H1 (cell line): ENCODE measurements around the gene STRA8. TPM values are rescaled to one million over a fixed set of nuclear protein-coding genes. Genes with fewer than 3 reads are reported as not detected.

Source experiments
- CTCF ChIA-PET: fragments of 300-600 bp; sonication (Branson Sonifier 250); formaldehyde crosslinking; loops from one replicate; lab custom pipeline; 2021; ENCODE audit not compliant: partially characterized antibody; lab: Charles Lee
- POLR2A ChIA-PET: fragments of 300-600 bp; sonication (Branson Sonifier 250); formaldehyde crosslinking; loops from one replicate; lab custom pipeline; 2021; ENCODE audit warnings: inconsistent platforms; ENCODE audit not compliant: partially characterized antibody; lab: Charles Lee
- DNase-seq, 2 experiments: peaks; one replicate each; pipeline versions ENCODE4 v3.0.0 to v3.0.0-alpha.2; 2010 to 2022; ENCODE audit warnings: low spot score in 2 of 2, low read depth in 1 of 2, mixed read lengths in 1 of 2
- FAIRE-seq: peaks from 2 replicates; lab custom pipeline; 2011; peaks lifted over from hg19 to GRCh38; lab: Jason Lieb, UNC
- H2AFZ ChIP-seq: 2 replicates; pipeline ENCODE4 v1.8.1; 2012; ENCODE audit warnings: low read length, inconsistent platforms
- H2AK5ac ChIP-seq: 2 replicates; pipeline ENCODE4 v1.6.1; 2013; ENCODE audit warnings: low read depth, low read length
- H2BK120ac ChIP-seq: replicated peaks from 2 replicates; pipeline ENCODE3; 2013; ENCODE audit warnings: low read depth, low read length, inconsistent platforms
- H2BK12ac ChIP-seq: 2 replicates; pipeline ENCODE4 v1.6.1; 2013; ENCODE audit warnings: low read depth, low read length
- H2BK15ac ChIP-seq: 2 replicates; pipeline ENCODE4 v1.6.1; 2013; ENCODE audit warnings: low read length
- H2BK20ac ChIP-seq: 2 replicates; pipeline ENCODE4 v1.6.1; 2013; ENCODE audit warnings: low read length
- H2BK5ac ChIP-seq: 2 replicates; pipeline ENCODE4 v1.6.1; 2013; ENCODE audit warnings: low read depth, low read length
- H3K14ac ChIP-seq: 2 replicates; pipeline ENCODE4 v1.6.1; 2013; ENCODE audit warnings: inconsistent platforms; ENCODE audit not compliant: insufficient read length
- H3K18ac ChIP-seq: 2 replicates; pipeline ENCODE4 v1.6.1; 2013; ENCODE audit warnings: low read length; ENCODE audit errors: extremely low read depth
- H3K23ac ChIP-seq: 2 replicates; pipeline ENCODE4 v1.6.1; 2013; ENCODE audit warnings: inconsistent platforms; ENCODE audit not compliant: insufficient read length
- H3K23me2 ChIP-seq: 2 replicates; pipeline ENCODE4 v1.6.1; 2013; ENCODE audit warnings: low read depth, low read length
- H3K27ac ChIP-seq: 2 replicates; pipeline ENCODE4 v1.6.1; 2011; ENCODE audit warnings: low read depth, low read length, inconsistent platforms
- H3K27me3 ChIP-seq, 4 experiments: replicated peaks in 1 of 4; 1 replicate in 1 of 4; 2 replicates in 3 of 4; pipeline versions ENCODE4 v1.6.1 to v1.8.1; 2011 to 2013; ENCODE audit warnings: low read length in 3 of 4, mild to moderate bottlenecking in 3 of 4, inconsistent platforms in 2 of 4, mixed read lengths in 2 of 4, moderate library complexity in 1 of 4; ENCODE audit not compliant: control insufficient read depth in 3 of 4, insufficient read depth in 3 of 4; ENCODE audit errors: extremely low read depth in 1 of 4
- H3K36me3 ChIP-seq, 4 experiments: 2 replicates each; pipeline versions ENCODE4 v1.6.1 to v1.8.1; 2011 to 2013; ENCODE audit warnings: mild to moderate bottlenecking in 4 of 4, low read length in 3 of 4, moderate library complexity in 2 of 4, control low read depth in 1 of 4, inconsistent platforms in 1 of 4; ENCODE audit not compliant: insufficient read depth in 4 of 4, control insufficient read depth in 2 of 4
- H3K4ac ChIP-seq: replicated peaks from 2 replicates; pipeline ENCODE3; 2013; ENCODE audit warnings: low read length, low read depth, mixed read lengths, inconsistent platforms; ENCODE audit not compliant: insufficient read length
- H3K4me1 ChIP-seq, 4 experiments: replicated peaks in 1 of 4; 1 replicate in 1 of 4; 2 replicates in 3 of 4; pipeline versions ENCODE4 v1.6.1 to v1.8.1; 2011 to 2013; ENCODE audit warnings: low read length in 3 of 4, inconsistent platforms in 2 of 4, mixed read lengths in 1 of 4; ENCODE audit not compliant: insufficient read depth in 4 of 4, control insufficient read depth in 3 of 4
- H3K4me2 ChIP-seq, 2 experiments: 2 replicates each; pipeline versions ENCODE4 v1.6.1 to v1.8.1; 2011 to 2013; ENCODE audit warnings: low read depth in 2 of 2, low read length in 2 of 2, control low read depth in 1 of 2, inconsistent platforms in 1 of 2, mild to moderate bottlenecking in 1 of 2; ENCODE audit not compliant: insufficient read depth in 1 of 2
- H3K4me3 ChIP-seq, 4 experiments: fragments of 200-600, 300-600 bp in 1 of 4; sonication (generic), shearing (Covaris generic), sonication (Bioruptor Twin) in 1 of 4; 2 replicates each; pipeline versions ENCODE4 v1.5.1 to v1.8.1; 2011 to 2016; ENCODE audit warnings: low read length in 4 of 4, low read depth in 3 of 4, control low read depth in 2 of 4, inconsistent platforms in 2 of 4, mild to moderate bottlenecking in 2 of 4, mixed read lengths in 1 of 4, moderate library complexity in 1 of 4; ENCODE audit not compliant: insufficient read depth in 2 of 4; ENCODE audit errors: extremely low read depth in 1 of 4
- H3K56ac ChIP-seq: replicated peaks from 2 replicates; pipeline ENCODE3; 2013; ENCODE audit warnings: low read depth, mild to moderate bottlenecking, mixed read lengths, low read length, inconsistent platforms; ENCODE audit not compliant: insufficient read length
- H3K79me1 ChIP-seq: 2 replicates; pipeline ENCODE4 v1.6.1; 2013; ENCODE audit warnings: low read depth, low read length, control low read depth
- H3K79me2 ChIP-seq, 2 experiments: 2 replicates each; pipeline versions ENCODE4 v1.6.1 to v1.8.1; 2012 to 2013; ENCODE audit warnings: low read length in 2 of 2, mild to moderate bottlenecking in 2 of 2, inconsistent platforms in 1 of 2; ENCODE audit not compliant: insufficient read depth in 2 of 2, control insufficient read depth in 1 of 2
- H3K9ac ChIP-seq, 4 experiments: replicated peaks in 1 of 4; 1 replicate in 1 of 4; 2 replicates in 3 of 4; pipeline versions ENCODE4 v1.6.1 to v1.8.1; 2011 to 2013; ENCODE audit warnings: low read depth in 3 of 4, low read length in 3 of 4, control low read depth in 2 of 4, mild to moderate bottlenecking in 2 of 4, moderate library complexity in 2 of 4, inconsistent platforms in 1 of 4; ENCODE audit errors: extremely low read depth in 1 of 4
- H3K9me3 ChIP-seq, 2 experiments: 2 replicates each; pipeline versions ENCODE4 v1.6.1 to v1.8.1; 2012 to 2013; ENCODE audit warnings: mild to moderate bottlenecking in 2 of 2, moderate library complexity in 2 of 2, control low read depth in 1 of 2, inconsistent platforms in 1 of 2, low read depth in 1 of 2, low read length in 1 of 2, mixed read lengths in 1 of 2; ENCODE audit not compliant: insufficient read depth in 2 of 2
- H4K20me1 ChIP-seq, 2 experiments: replicated peaks in 1 of 2; 2 replicates each; pipeline versions ENCODE3 to v1.8.1; 2011 to 2013; ENCODE audit warnings: inconsistent platforms in 2 of 2, low read length in 2 of 2, mild to moderate bottlenecking in 1 of 2; ENCODE audit not compliant: insufficient read depth in 2 of 2, control insufficient read depth in 1 of 2
- H4K5ac ChIP-seq: 2 replicates; pipeline ENCODE4 v1.6.1; 2013; ENCODE audit warnings: low read length, low read depth, mixed read lengths, inconsistent platforms; ENCODE audit not compliant: insufficient read length
- H4K8ac ChIP-seq: 2 replicates; pipeline ENCODE4 v1.8.0; 2013; ENCODE audit warnings: mild to moderate bottlenecking, moderate library complexity, low read length, inconsistent platforms; ENCODE audit not compliant: insufficient read depth; ENCODE audit errors: extremely low read depth
- H4K91ac ChIP-seq: replicated peaks from 2 replicates; pipeline ENCODE3; 2013; ENCODE audit warnings: low read length, mixed read lengths, inconsistent platforms; ENCODE audit not compliant: insufficient read length
- BACH1 ChIP-seq: IDR thresholded peaks from 2 replicates; pipeline ENCODE4 v1.6.1; 2012; ENCODE audit warnings: low read length, improper control_type of control experiment
- BRCA1 ChIP-seq: IDR thresholded peaks from 2 replicates; pipeline ENCODE4 v1.6.1; 2012; ENCODE audit warnings: low read depth, low read length, improper control_type of control experiment
- CBX5 ChIP-seq: fragments of 300-800, 300-1000 bp; sonication (generic); IDR thresholded peaks from 2 replicates; pipeline ENCODE4 v1.7.1; 2016; ENCODE audit warnings: antibody characterized with exemption, low read length, low read depth
- CHD1 ChIP-seq: IDR thresholded peaks from 2 replicates; pipeline ENCODE4 v1.6.1; 2012; ENCODE audit warnings: low read depth, low read length, improper control_type of control experiment
- EGR1 ChIP-seq: IDR thresholded peaks from 2 replicates; pipeline ENCODE4 v1.6.1; 2011; ENCODE audit warnings: low read depth, low read length, borderline replicate concordance
- GABPA ChIP-seq: IDR thresholded peaks from 2 replicates; pipeline ENCODE4 v1.6.1; 2011; ENCODE audit warnings: mild to moderate bottlenecking, low read length, moderate library complexity, borderline replicate concordance; ENCODE audit not compliant: insufficient read depth
- KDM4A ChIP-seq: IDR thresholded peaks from one replicate; pipeline ENCODE4 v1.7.1; 2012; ENCODE audit warnings: low read depth, mild to moderate bottlenecking, moderate library complexity, low read length, inconsistent platforms; ENCODE audit not compliant: severe bottlenecking
- KDM5A ChIP-seq: fragments of 200-600 bp; IDR thresholded peaks from 2 replicates; pipeline ENCODE4 v1.7.1; 2012; ENCODE audit warnings: mild to moderate bottlenecking, low read length, inconsistent platforms, mixed read lengths
- NANOG ChIP-seq: IDR thresholded peaks from 2 replicates; pipeline ENCODE4 v1.6.1; 2011; ENCODE audit warnings: low read length, low read depth, mild to moderate bottlenecking, inconsistent platforms; ENCODE audit not compliant: insufficient read depth, poor library complexity, severe bottlenecking
- SIX5 ChIP-seq: IDR thresholded peaks from 2 replicates; pipeline ENCODE4 v1.6.1; 2011; ENCODE audit warnings: mild to moderate bottlenecking, low read depth, low read length
- TBP ChIP-seq: IDR thresholded peaks from 2 replicates; pipeline ENCODE4 v1.6.1; 2011; ENCODE audit warnings: low read depth, low read length, improper control_type of control experiment
- YY1 ChIP-seq: IDR thresholded peaks from 2 replicates; pipeline ENCODE4 v1.6.1; 2011; ENCODE audit warnings: low read depth, mild to moderate bottlenecking, low read length
- ZNF274 ChIP-seq: IDR thresholded peaks from 2 replicates; pipeline ENCODE4 v1.7.0; 2012; ENCODE audit warnings: low read length, borderline replicate concordance; ENCODE audit errors: extremely low read depth
- WGBS, 2 experiments: shearing (Covaris generic) in 1 of 2; methylation state at CpG; one replicate each; pipeline versions ENCODE4 v1.1.6 to v1.1.7; 2013 to 2015; ENCODE audit warnings: low lambda C conversion rate in 2 of 2, mixed read lengths in 2 of 2, inconsistent platforms in 1 of 2, low coverage in 1 of 2, missing lambda C conversion rate in 1 of 2; ENCODE audit not compliant: insufficient replicate concordance in 2 of 2, insufficient coverage in 1 of 2, insufficient read length in 1 of 2; ENCODE audit errors: extremely low coverage in 1 of 2, missing lambda C conversion rate in 1 of 2; 5-methylcytosine and 5-hydroxymethylcytosine counted together
- polyA plus RNA-seq, 7 experiments: library from polyadenylated mRNA; depleted of rRNA in 3 of 7; stranded (reverse) in 5 of 7; unstranded in 2 of 7; fragments of >200 nt in 5 of 7; fragments of 200-250 nt in 2 of 7; gene quantifications; 1 replicate in 5 of 7; 2 replicates in 1 of 7; 4 replicates in 1 of 7; pipeline versions ENCODE4 v1.2.1 to v1.2.3, GENCODE V29; 2011 to 2013; ENCODE audit warnings: missing spikeins in 2 of 7, mixed read lengths in 2 of 7
- total RNA-seq: library from RNA; stranded (reverse); fragmentation: NEBNext Ultra II Directional; extraction: Animal tissue kit (Norgen Biotek cat#: 25700); gene quantifications from 2 replicates; pipeline ENCODE4 v1.2.1, GENCODE V29; 2021
- TF ChIP-seq, protein P1 (sequence below): IDR thresholded peaks from 2 replicates; pipeline ENCODE4 v1.6.1; 2012; ENCODE audit warnings: inconsistent platforms

Gene STRA8
- total and polyA plus RNA-seq, 2 of the 8 experiments (the other 6 are each of a cell fraction or from before 2014, with no cell fraction given) = not detected

DNA sequence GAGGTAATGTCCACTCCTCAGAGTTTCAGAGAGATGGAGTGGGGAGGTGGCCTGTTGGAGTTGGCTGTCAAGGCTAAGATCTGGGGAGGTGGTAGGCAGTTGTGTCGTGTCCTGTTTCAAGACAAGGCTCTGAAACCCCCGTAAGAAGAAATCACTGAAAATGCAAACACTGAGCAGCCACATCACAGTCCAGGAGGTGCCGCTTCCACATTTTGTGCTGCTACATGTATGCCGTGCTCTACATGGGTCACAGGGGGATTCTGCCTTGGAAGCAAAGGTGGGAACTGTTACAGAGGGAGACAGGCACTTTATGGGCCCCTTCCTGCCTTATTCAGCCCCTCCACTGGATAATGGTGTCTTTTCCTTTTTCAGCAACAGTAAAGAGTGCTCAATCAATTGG, 34.2 kb upstream of the STRA8 start:
- H2BK5ac ChIP-seq = no peak overlapping the region
- H2AK5ac ChIP-seq = no peak overlapping the region; the same call in 1 of the 2 replicates
- no peak for FAIRE-seq
- H3K79me1 ChIP-seq = no peaks in the 10 kb centered on the region; the same call in 1 of the 2 replicates
- H4K8ac ChIP-seq = no peak overlapping the region
- H3K14ac ChIP-seq = no peak overlapping the region
- no peak overlapping the region for H3K27ac ChIP-seq
- H2BK12ac ChIP-seq = no peak overlapping the region
- DNase-seq = no peak
- ChIA-PET POLR2A (no interaction called here), CTCF (interaction anchor here (0.9 to 1.4 kb wide), 3 partner anchors 8 to 38 kb away, joined by 3 read pairs; no protein-coding TSS in a partner anchor)
- H3K23ac ChIP-seq = no peak overlapping the region
- H3K56ac ChIP-seq = no peak overlapping the region
- no peak overlapping the region for H2BK15ac ChIP-seq
- no peak overlapping the region for H3K4ac ChIP-seq
- 0 out of 8 replicates have a peak, but pooled peaks cover 0 to 6% (median 0%) of the 10 kb centered on the region in 4 experiments for H3K36me3 ChIP-seq
- no peaks in the 10 kb centered on the region for H3K9me3 ChIP-seq
- no peak overlapping the region; a peak in 1 of 4 replicates for H3K4me2 ChIP-seq
- no peak overlapping the region; a peak in 1 of 7 replicates for H3K9ac ChIP-seq
- H2AFZ ChIP-seq = no peak overlapping the region
- H4K20me1 ChIP-seq = peaks cover 0 to 3% of the 10 kb centered on the region in 2 experiments
- no peaks in the 10 kb centered on the region for H3K23me2 ChIP-seq
- H2BK120ac ChIP-seq = no peak overlapping the region
- no peaks in the 10 kb centered on the region for H3K27me3 ChIP-seq
- peaks cover 0 to 6% (median 2%) of the 10 kb centered on the region in 4 experiments; a peak in 3 of 7 replicates for H3K4me1 ChIP-seq
- no peak overlapping the region for H4K91ac ChIP-seq
- 97% methylated on average over 4 of the region's 4 CpGs; no CpG with 5 or more reads in 1 of the 2 experiments for WGBS, 2 experiments
- no peak overlapping the region for H4K5ac ChIP-seq
- no peak overlapping the region for H3K4me3 ChIP-seq
- no peaks in the 10 kb centered on the region for H3K79me2 ChIP-seq
- H3K18ac ChIP-seq = no peak overlapping the region
- no peak overlapping the region for H2BK20ac ChIP-seq
- TF ChIP-seq BRCA1 = no peak
- no peak for TF ChIP-seq NANOG
- TF ChIP-seq ZNF274 = no peak
- no peak for TF ChIP-seq EGR1
- no peak for TF ChIP-seq YY1
- TF ChIP-seq KDM4A = no peak
- no peak for TF ChIP-seq CBX5
- no peak for TF ChIP-seq KDM5A
- no peak for TF ChIP-seq GABPA
- TF ChIP-seq SIX5 = no peak
- no peak for TF ChIP-seq BACH1
- TF ChIP-seq, protein P1, sequence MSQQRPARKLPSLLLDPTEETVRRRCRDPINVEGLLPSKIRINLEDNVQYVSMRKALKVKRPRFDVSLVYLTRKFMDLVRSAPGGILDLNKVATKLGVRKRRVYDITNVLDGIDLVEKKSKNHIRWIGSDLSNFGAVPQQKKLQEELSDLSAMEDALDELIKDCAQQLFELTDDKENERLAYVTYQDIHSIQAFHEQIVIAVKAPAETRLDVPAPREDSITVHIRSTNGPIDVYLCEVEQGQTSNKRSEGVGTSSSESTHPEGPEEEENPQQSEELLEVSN = no peak
- TF ChIP-seq TBP = no peak
- TF ChIP-seq CHD1 = no peak
